ENCODE measurements around the gene CHRD. TPM values are rescaled to one million over a fixed set of nuclear protein-coding genes. Genes with fewer than 3 reads are reported as not detected.

The CHRD gene
- total and polyA plus RNA-seq, 10 of the 15 experiments (the other 5 are each of a cell fraction or from before 2014, with no cell fraction given): not detected

- Histone ChIP-seq H3K4me1 (ENCODE audit: control insufficient read depth, insufficient read depth, low read length) (no peaks in the 10 kb centered on the region), H3K4me2 (ENCODE audit: control insufficient read depth, insufficient read depth) (no peak overlapping the region), H3K4me3 (no peak overlapping the region), H3K27ac (ENCODE audit: control insufficient read depth, insufficient read depth) (no peak overlapping the region), H3K9ac (ENCODE audit: control insufficient read depth, insufficient read depth, low read length) (no peak overlapping the region), H3K36me3 (ENCODE audit: control insufficient read depth in 2 of 2, insufficient read depth in 2 of 2, low read length in 1 of 2) (no peaks in the 10 kb centered on the region), H3K27me3 (replicated peaks in 1 of 2; ENCODE audit: control insufficient read depth in 2 of 2, insufficient read depth in 2 of 2, low read length in 1 of 2) (no peaks in the 10 kb centered on the region), H4K20me1 (ENCODE audit: control insufficient read depth, insufficient read depth) (no peaks in the 10 kb centered on the region), H3K9me3 (replicated peaks; ENCODE audit: control insufficient read depth, insufficient read depth, low read length) (no peaks in the 10 kb centered on the region), H3K79me2 (ENCODE audit: control insufficient read depth, insufficient read depth, low read length) (no peaks in the 10 kb centered on the region), H2AFZ (ENCODE audit: control insufficient read depth, low read depth, low read length) (no peak overlapping the region)
- TF ChIP-seq STAT1 (conservative IDR thresholded peaks at IDR 0.05) (no peak), REST (IDR thresholded peaks at IDR 0.05; ENCODE audit: low read depth, low read length) (no peak), ESRRA (IDR thresholded peaks at IDR 0.05; ENCODE audit: low read length) (no peak), ZZZ3 (IDR thresholded peaks at IDR 0.05; ENCODE audit: control insufficient read depth, insufficient read length, low read depth) (no peak), JUND (IDR thresholded peaks at IDR 0.05; ENCODE audit: low read depth, low read length) (no peak), IRF5 (IDR thresholded peaks at IDR 0.05; ENCODE audit: borderline replicate concordance) (no peak), ETV6 (conservative IDR thresholded peaks at IDR 0.05 in 1 of 2, IDR thresholded peaks at IDR 0.05 in 1 of 2; ENCODE audit: borderline replicate concordance in 1 of 2, low read depth in 1 of 2) (no peak)
- TF ChIP-seq, protein P1, sequence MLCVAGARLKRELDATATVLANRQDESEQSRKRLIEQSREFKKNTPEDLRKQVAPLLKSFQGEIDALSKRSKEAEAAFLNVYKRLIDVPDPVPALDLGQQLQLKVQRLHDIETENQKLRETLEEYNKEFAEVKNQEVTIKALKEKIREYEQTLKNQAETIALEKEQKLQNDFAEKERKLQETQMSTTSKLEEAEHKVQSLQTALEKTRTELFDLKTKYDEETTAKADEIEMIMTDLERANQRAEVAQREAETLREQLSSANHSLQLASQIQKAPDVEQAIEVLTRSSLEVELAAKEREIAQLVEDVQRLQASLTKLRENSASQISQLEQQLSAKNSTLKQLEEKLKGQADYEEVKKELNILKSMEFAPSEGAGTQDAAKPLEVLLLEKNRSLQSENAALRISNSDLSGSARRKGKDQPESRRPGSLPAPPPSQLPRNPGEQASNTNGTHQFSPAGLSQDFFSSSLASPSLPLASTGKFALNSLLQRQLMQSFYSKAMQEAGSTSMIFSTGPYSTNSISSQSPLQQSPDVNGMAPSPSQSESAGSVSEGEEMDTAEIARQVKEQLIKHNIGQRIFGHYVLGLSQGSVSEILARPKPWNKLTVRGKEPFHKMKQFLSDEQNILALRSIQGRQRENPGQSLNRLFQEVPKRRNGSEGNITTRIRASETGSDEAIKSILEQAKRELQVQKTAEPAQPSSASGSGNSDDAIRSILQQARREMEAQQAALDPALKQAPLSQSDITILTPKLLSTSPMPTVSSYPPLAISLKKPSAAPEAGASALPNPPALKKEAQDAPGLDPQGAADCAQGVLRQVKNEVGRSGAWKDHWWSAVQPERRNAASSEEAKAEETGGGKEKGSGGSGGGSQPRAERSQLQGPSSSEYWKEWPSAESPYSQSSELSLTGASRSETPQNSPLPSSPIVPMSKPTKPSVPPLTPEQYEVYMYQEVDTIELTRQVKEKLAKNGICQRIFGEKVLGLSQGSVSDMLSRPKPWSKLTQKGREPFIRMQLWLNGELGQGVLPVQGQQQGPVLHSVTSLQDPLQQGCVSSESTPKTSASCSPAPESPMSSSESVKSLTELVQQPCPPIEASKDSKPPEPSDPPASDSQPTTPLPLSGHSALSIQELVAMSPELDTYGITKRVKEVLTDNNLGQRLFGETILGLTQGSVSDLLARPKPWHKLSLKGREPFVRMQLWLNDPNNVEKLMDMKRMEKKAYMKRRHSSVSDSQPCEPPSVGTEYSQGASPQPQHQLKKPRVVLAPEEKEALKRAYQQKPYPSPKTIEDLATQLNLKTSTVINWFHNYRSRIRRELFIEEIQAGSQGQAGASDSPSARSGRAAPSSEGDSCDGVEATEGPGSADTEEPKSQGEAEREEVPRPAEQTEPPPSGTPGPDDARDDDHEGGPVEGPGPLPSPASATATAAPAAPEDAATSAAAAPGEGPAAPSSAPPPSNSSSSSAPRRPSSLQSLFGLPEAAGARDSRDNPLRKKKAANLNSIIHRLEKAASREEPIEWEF (IDR thresholded peaks at IDR 0.05; ENCODE audit: insufficient replicate concordance, low read depth, low read length): no peak
- ChIA-PET SMC1A (ENCODE audit: uncharacterized antibody, unreplicated experiment) (interaction anchor here (0.9 to 1.6 kb wide), 2 partner anchors 47 to 49 kb away, joined by 3 to 8 read pairs; no protein-coding TSS in a partner anchor), RAD21 (ENCODE audit: unreplicated experiment) (no interaction called here), CTCF (interaction anchor here (1.0 to 1.4 kb wide), 5 partner anchors 47 to 96 kb away, joined by 3 to 6 read pairs (median 3); no protein-coding TSS in a partner anchor), POLR2A (no interaction called here)
- in situ Hi-C loops (cut with MboI) (no loop called here), intact Hi-C loops (cut with micrococcal nuclease; ENCODE audit: unreplicated experiment) (loop anchor here (5.0 kb wide), 1 partner anchor 123 kb away; no protein-coding TSS in a partner anchor)
- 19% methylated on average over 5 of the region's 5 CpGs for WGBS (ENCODE audit: insufficient coverage, insufficient replicate concordance, low lambda C conversion rate, missing lambda C conversion rate)
- FAIRE-seq (no peak), ATAC-seq (no peak), DNase-seq (ENCODE audit: low read depth, low spot score) (no peak)
- BruUV-seq (replicated peaks): no TSS peak
Measured at GRCh38 chr3:184419171-184419570, 39.3 kb downstream of the CHRD start.

Measured in GM12878 (cell line).